Prostate gland (tissue), 2 donors: ENCODE results near the gene ZNF440.

Experiments
- CTCF ChIP-seq, 4 experiments: fragments of 200-600 bp in 2 of 4; fragments of 450-650 bp in 2 of 4; sonication (generic) in 2 of 4; IDR thresholded peaks; 1 replicate in 3 of 4; 2 replicates in 1 of 4; pipeline ENCODE4 v1.5.1; 2016 to 2019; ENCODE audit warnings: antibody characterized with exemption in 4 of 4, mild to moderate bottlenecking in 2 of 4, moderate library complexity in 2 of 4
- POLR2A ChIP-seq: fragments of 450-650 bp; IDR thresholded peaks from one replicate; pipeline ENCODE4 v1.6.1; 2016; ENCODE audit warnings: antibody characterized with exemption, mild to moderate bottlenecking
- POLR2AphosphoS5 ChIP-seq: sonication (generic); formaldehyde crosslinking; IDR thresholded peaks from one replicate; pipeline ENCODE4 v1.6.1; 2017; ENCODE audit warnings: antibody characterized with exemption

GRCh38 chr19:11821474-11822109, 7.5 kb downstream of the ZNF440 start:
- TF ChIP-seq POLR2AphosphoS5 (no peak), CTCF (IDR thresholded peaks at IDR 0.05) (no peak), POLR2A (no peak)
